Myocyte (in vitro differentiated cells): ENCODE data around the gene OLIG3. TPM values are rescaled to one million over a fixed set of nuclear protein-coding genes. Genes with fewer than 3 reads are reported as not detected.

Source experiments
- DNase-seq: peaks from one replicate; pipeline ENCODE4 v3.0.0-alpha.2; 2012; ENCODE audit warnings: low read depth
- total RNA-seq: library from RNA; depleted of rRNA; stranded (reverse); fragments of >200 nt; gene quantifications from 2 replicates; pipeline ENCODE4 v1.2.3, GENCODE V29; 2014

The OLIG3 gene
- total RNA-seq, 1 donor from 2014 or later: not detected

GRCh38 chr6:137471986-137472385, 22.2 kb downstream of the OLIG3 start:
- peak; percentile 35 for DNase-seq

GRCh38 chr6:137471497-137471896, 22.7 kb downstream of the OLIG3 start:
- no peak for DNase-seq

GRCh38 chr6:137467211-137467610, 27.0 kb downstream of the OLIG3 start:
- no peak for DNase-seq

- DNase-seq: no peak
Observed at GRCh38 chr6:137465378-137466009, 28.7 kb downstream of the OLIG3 start.

- no peak for DNase-seq
Observed at GRCh38 chr6:137452333-137452894, 41.8 kb downstream of the OLIG3 start.

- DNase-seq: no peak
Observed at GRCh38 chr6:137443901-137444300, 50.3 kb downstream of the OLIG3 start.
